Muscle layer of duodenum (tissue), 2 donors: ENCODE measurements around the gene SLC35B4.

Experiments used
- H3K27ac ChIP-seq: one replicate; pipeline ENCODE4 v1.7.0; 2013; ENCODE audit warnings: mild to moderate bottlenecking, low read length
- H3K27me3 ChIP-seq: one replicate; pipeline ENCODE4 v1.7.0; 2013; ENCODE audit warnings: low read depth, mild to moderate bottlenecking, control low read depth, low read length
- H3K36me3 ChIP-seq, 2 donors: one replicate each; pipeline ENCODE4 v1.7.0; 2013; ENCODE audit warnings: low read length in 2 of 2, control low read depth in 1 of 2, mild to moderate bottlenecking in 1 of 2; ENCODE audit not compliant: insufficient read depth in 2 of 2, control insufficient read depth in 1 of 2
- H3K4me1 ChIP-seq, 2 donors: one replicate each; pipeline ENCODE4 v1.7.0; 2013; ENCODE audit warnings: low read length in 2 of 2, mild to moderate bottlenecking in 2 of 2, control low read depth in 1 of 2, moderate library complexity in 1 of 2; ENCODE audit not compliant: insufficient read depth in 2 of 2, control insufficient read depth in 1 of 2
- H3K4me3 ChIP-seq, 2 donors: one replicate each; pipeline ENCODE4 v1.7.0; 2013; ENCODE audit warnings: low read length in 2 of 2, low read depth in 1 of 2, mild to moderate bottlenecking in 1 of 2
- H3K9me3 ChIP-seq, 2 donors: one replicate each; pipeline ENCODE4 v1.7.0; 2013; ENCODE audit warnings: low read length in 2 of 2, control low read depth in 1 of 2, mild to moderate bottlenecking in 1 of 2; ENCODE audit not compliant: control insufficient read depth in 1 of 2
- donor health status: healthy.

The SLC35B4 gene

GRCh38 chr7:134353411-134353810 is 36.7 kb upstream of the SLC35B4 start:
- no peak overlapping the region for H3K4me3 ChIP-seq
- no peaks in the 10 kb centered on the region for H3K36me3 ChIP-seq
- no peaks in the 10 kb centered on the region for H3K27me3 ChIP-seq
- H3K4me1 ChIP-seq, result no peaks in the 10 kb centered on the region
- no peaks in the 10 kb centered on the region for H3K9me3 ChIP-seq
- H3K27ac ChIP-seq, result no peak overlapping the region

GRCh38 chr7:134351424-134351823 is 34.7 kb upstream of the SLC35B4 start:
- H3K36me3 ChIP-seq, result no peaks in the 10 kb centered on the region
- peaks cover 5% of the 10 kb centered on the region for H3K27me3 ChIP-seq
- H3K4me3 ChIP-seq, result no peak overlapping the region
- no peaks in the 10 kb centered on the region for H3K4me1 ChIP-seq
- H3K9me3 ChIP-seq, result no peaks in the 10 kb centered on the region
- no peak overlapping the region for H3K27ac ChIP-seq

- H3K4me3 ChIP-seq, result no peak overlapping the region
- H3K27ac ChIP-seq, result no peak overlapping the region
- H3K4me1 ChIP-seq, result no peaks in the 10 kb centered on the region
- H3K27me3 ChIP-seq, result peaks cover 5% of the 10 kb centered on the region
- no peaks in the 10 kb centered on the region for H3K36me3 ChIP-seq
- no peaks in the 10 kb centered on the region for H3K9me3 ChIP-seq
Measured at GRCh38 chr7:134350709-134351108, 34.0 kb upstream of the SLC35B4 start.

GRCh38 chr7:134347567-134347966 is 30.8 kb upstream of the SLC35B4 start:
- Histone ChIP-seq H3K4me3 (no peak overlapping the region), H3K9me3 (no peaks in the 10 kb centered on the region), H3K4me1 (no peaks in the 10 kb centered on the region), H3K27ac (no peak overlapping the region), H3K27me3 (peaks cover 5% of the 10 kb centered on the region), H3K36me3 (no peaks in the 10 kb centered on the region)

- Histone ChIP-seq H3K4me3 (no peak overlapping the region), H3K27me3 (peaks cover 5% of the 10 kb centered on the region), H3K4me1 (no peaks in the 10 kb centered on the region), H3K9me3 (no peaks in the 10 kb centered on the region), H3K27ac (no peak overlapping the region), H3K36me3 (no peaks in the 10 kb centered on the region)
Measured at GRCh38 chr7:134343796-134344195, 27.1 kb upstream of the SLC35B4 start.

- H3K4me3 ChIP-seq, result no peak overlapping the region
- H3K27me3 ChIP-seq, result peaks cover 5% of the 10 kb centered on the region
- H3K27ac ChIP-seq, result no peak overlapping the region
- no peaks in the 10 kb centered on the region for H3K36me3 ChIP-seq
- H3K4me1 ChIP-seq, result no peaks in the 10 kb centered on the region
- no peaks in the 10 kb centered on the region for H3K9me3 ChIP-seq
Measured at GRCh38 chr7:134343136-134343535, 26.4 kb upstream of the SLC35B4 start.

GRCh38 chr7:134339475-134339874 is 22.7 kb upstream of the SLC35B4 start:
- no peaks in the 10 kb centered on the region for H3K4me1 ChIP-seq
- no peak overlapping the region for H3K4me3 ChIP-seq
- no peaks in the 10 kb centered on the region for H3K9me3 ChIP-seq
- no peaks in the 10 kb centered on the region for H3K27me3 ChIP-seq
- no peak overlapping the region for H3K27ac ChIP-seq
- H3K36me3 ChIP-seq, result no peaks in the 10 kb centered on the region

GRCh38 chr7:134337980-134338379 is 21.2 kb upstream of the SLC35B4 start:
- H3K4me3 ChIP-seq, result no peak overlapping the region
- no peaks in the 10 kb centered on the region for H3K27me3 ChIP-seq
- H3K4me1 ChIP-seq, result no peaks in the 10 kb centered on the region
- H3K36me3 ChIP-seq, result no peaks in the 10 kb centered on the region
- no peak overlapping the region for H3K27ac ChIP-seq
- no peaks in the 10 kb centered on the region for H3K9me3 ChIP-seq

GRCh38 chr7:134334408-134334807 is 17.7 kb upstream of the SLC35B4 start:
- H3K4me1 ChIP-seq, result no peaks in the 10 kb centered on the region
- no peaks in the 10 kb centered on the region for H3K9me3 ChIP-seq
- no peak overlapping the region for H3K4me3 ChIP-seq
- H3K27me3 ChIP-seq, result no peaks in the 10 kb centered on the region
- H3K27ac ChIP-seq, result no peak overlapping the region
- H3K36me3 ChIP-seq, result no peaks in the 10 kb centered on the region

- Histone ChIP-seq H3K27me3 (no peaks in the 10 kb centered on the region), H3K27ac (no peak overlapping the region), H3K36me3 (no peaks in the 10 kb centered on the region)
Measured at GRCh38 chr7:134333943-134334342, 17.2 kb upstream of the SLC35B4 start.

GRCh38 chr7:134332892-134333291 is 16.2 kb upstream of the SLC35B4 start:
- no peaks in the 10 kb centered on the region for H3K9me3 ChIP-seq
- H3K27me3 ChIP-seq, result no peaks in the 10 kb centered on the region
- H3K4me3 ChIP-seq, result no peak overlapping the region
- no peaks in the 10 kb centered on the region for H3K36me3 ChIP-seq
- no peaks in the 10 kb centered on the region for H3K4me1 ChIP-seq
- H3K27ac ChIP-seq, result no peak overlapping the region

More at GRCh38 chr7:134333943-134334342, 17.2 kb upstream of the SLC35B4 start:
- Histone ChIP-seq H3K9me3 (no peaks in the 10 kb centered on the region), H3K4me3 (no peak overlapping the region), H3K4me1 (no peaks in the 10 kb centered on the region)

- Histone ChIP-seq H3K27me3 (no peaks in the 10 kb centered on the region), H3K27ac (no peak overlapping the region), H3K36me3 (no peaks in the 10 kb centered on the region), H3K4me3 (no peak overlapping the region), H3K9me3 (no peaks in the 10 kb centered on the region), H3K4me1 (no peaks in the 10 kb centered on the region)
Measured at GRCh38 chr7:134331393-134331792, 14.7 kb upstream of the SLC35B4 start.
